Right atrium auricular region (tissue), 2 donors: ENCODE measurements around the gene PRAMEF1. TPM values are rescaled to one million over a fixed set of nuclear protein-coding genes. Genes with fewer than 3 reads are reported as not detected.

ENCODE experiments used
- DNase-seq: peaks from one replicate; pipeline ENCODE4 v3.0.0-alpha.2; 2019; ENCODE audit warnings: low spot score
- H3K27ac ChIP-seq, 2 donors: fragments of 200-600 bp; sonication (generic); 1 replicate in 1 of 2; 2 replicates in 1 of 2; pipeline ENCODE4 v1.5.1; 2016 to 2019
- H3K27me3 ChIP-seq, 2 donors: fragments of 200-600 bp; sonication (generic); one replicate each; pipeline versions ENCODE4 v1.5.1 to v1.6.0; 2017 to 2019
- H3K36me3 ChIP-seq: fragments of 200-600 bp; sonication (generic); one replicate; pipeline ENCODE4 v1.5.1; 2016
- H3K4me1 ChIP-seq, 2 donors: fragments of 200-600 bp; sonication (generic); one replicate each; pipeline versions ENCODE4 v1.5.1 to v1.6.0; 2017 to 2019
- H3K4me3 ChIP-seq, 2 donors: fragments of 200-600 bp; sonication (generic); 1 replicate in 1 of 2; 2 replicates in 1 of 2; pipeline ENCODE4 v1.5.1; 2017 to 2019; ENCODE audit warnings: mild to moderate bottlenecking in 1 of 2, moderate library complexity in 1 of 2
- H3K9me3 ChIP-seq, 2 donors: fragments of 200-600 bp; sonication (generic); one replicate each; pipeline ENCODE4 v1.5.1; 2019
- CTCF ChIP-seq, 2 donors: fragments of 200-600 bp; sonication (generic); IDR thresholded peaks; one replicate each; pipeline ENCODE4 v1.5.1; 2019; ENCODE audit warnings: antibody characterized with exemption in 2 of 2
- total RNA-seq, 2 donors: library from RNA; depleted of rRNA; stranded (reverse); fragments of >200 nt; gene quantifications; one replicate each; pipeline ENCODE4 v1.1.0, GENCODE V29; 2016

PRAMEF1 gene
- total RNA-seq, 2 donors from 2014 or later, result not detected

- no peaks in the 10 kb centered on the region for H3K36me3 ChIP-seq
- H3K4me1 ChIP-seq, result no peaks in the 10 kb centered on the region
- no peak overlapping the region for H3K4me3 ChIP-seq
- no peaks in the 10 kb centered on the region for H3K27me3 ChIP-seq
- DNase-seq, result no peak
- TF ChIP-seq CTCF (IDR thresholded peaks at IDR 0.05), result no peak
- no peak overlapping the region for H3K27ac ChIP-seq
- H3K9me3 ChIP-seq, result no peaks in the 10 kb centered on the region
Measured at GRCh38 chr1:12756273-12756672, 34.9 kb upstream of the PRAMEF1 start.

GRCh38 chr1:12756768-12757413, 34.3 kb upstream of the PRAMEF1 start:
- Histone ChIP-seq H3K27ac (no peak overlapping the region), H3K9me3 (no peaks in the 10 kb centered on the region), H3K4me3 (no peak overlapping the region), H3K4me1 (no peaks in the 10 kb centered on the region), H3K36me3 (no peaks in the 10 kb centered on the region), H3K27me3 (no peaks in the 10 kb centered on the region)
- TF ChIP-seq CTCF (IDR thresholded peaks at IDR 0.05), result no peak
- no peak for DNase-seq

- TF ChIP-seq CTCF (IDR thresholded peaks at IDR 0.05), result no peak
- no peaks in the 10 kb centered on the region for H3K27me3 ChIP-seq
- no peak overlapping the region for H3K27ac ChIP-seq
- H3K4me1 ChIP-seq, result no peaks in the 10 kb centered on the region
- DNase-seq, result no peak
- no peak overlapping the region for H3K4me3 ChIP-seq
- no peaks in the 10 kb centered on the region for H3K36me3 ChIP-seq
- no peaks in the 10 kb centered on the region for H3K9me3 ChIP-seq
Measured at GRCh38 chr1:12757836-12758235, 33.4 kb upstream of the PRAMEF1 start.

- Histone ChIP-seq H3K4me3 (no peak overlapping the region), H3K36me3 (no peaks in the 10 kb centered on the region), H3K27me3 (no peaks in the 10 kb centered on the region), H3K27ac (no peak overlapping the region), H3K4me1 (no peaks in the 10 kb centered on the region), H3K9me3 (no peaks in the 10 kb centered on the region)
- TF ChIP-seq CTCF (IDR thresholded peaks at IDR 0.05), result no peak
- no peak for DNase-seq
Measured at GRCh38 chr1:12760256-12760795, 30.9 kb upstream of the PRAMEF1 start.

- Histone ChIP-seq H3K4me3 (no peak overlapping the region), H3K4me1 (no peaks in the 10 kb centered on the region), H3K27me3 (no peaks in the 10 kb centered on the region), H3K9me3 (no peaks in the 10 kb centered on the region), H3K36me3 (no peaks in the 10 kb centered on the region), H3K27ac (no peak overlapping the region)
- DNase-seq, result no peak
- no peak for TF ChIP-seq CTCF (IDR thresholded peaks at IDR 0.05)
Measured at GRCh38 chr1:12761781-12762180, 29.4 kb upstream of the PRAMEF1 start.

GRCh38 chr1:12762766-12763165, 28.4 kb upstream of the PRAMEF1 start:
- no peak for DNase-seq
- no peak for TF ChIP-seq CTCF (IDR thresholded peaks at IDR 0.05)

More at GRCh38 chr1:12762766-12763165, 28.4 kb upstream of the PRAMEF1 start:
- Histone ChIP-seq H3K27ac (no peak overlapping the region), H3K27me3 (no peaks in the 10 kb centered on the region), H3K4me1 (no peaks in the 10 kb centered on the region), H3K4me3 (no peak overlapping the region), H3K9me3 (no peaks in the 10 kb centered on the region), H3K36me3 (no peaks in the 10 kb centered on the region)
